ENCODE results near the gene NLRC3.

Gene NLRC3

GRCh38 chr16:3598236-3598635 lies 21.0 kb upstream of the NLRC3 start:
- no peak for DNase-seq (ENCODE audit: low spot score)

GRCh38 chr16:3597676-3598075 lies 20.5 kb upstream of the NLRC3 start:
- no peak for DNase-seq (ENCODE audit: low spot score)

- DNase-seq (ENCODE audit: low spot score): no peak
Measured at GRCh38 chr16:3597226-3597625, 20.0 kb upstream of the NLRC3 start.

- DNase-seq (ENCODE audit: low spot score): no peak
Measured at GRCh38 chr16:3596101-3596861, 19.1 kb upstream of the NLRC3 start.

- DNase-seq (ENCODE audit: low spot score): no peak
Measured at GRCh38 chr16:3595521-3596021, 18.4 kb upstream of the NLRC3 start.

GRCh38 chr16:3595110-3595486 lies 17.9 kb upstream of the NLRC3 start:
- DNase-seq (ENCODE audit: low spot score): no peak

- no peak for DNase-seq (ENCODE audit: low spot score)
Measured at GRCh38 chr16:3594316-3595109, 17.3 kb upstream of the NLRC3 start.

- DNase-seq (ENCODE audit: low spot score): no peak
Measured at GRCh38 chr16:3592559-3592958, 15.4 kb upstream of the NLRC3 start.

- no peak for DNase-seq (ENCODE audit: low spot score)
Measured at GRCh38 chr16:3591991-3592390, 14.8 kb upstream of the NLRC3 start.

- DNase-seq (ENCODE audit: low spot score): no peak
Measured at GRCh38 chr16:3591436-3591803, 14.2 kb upstream of the NLRC3 start.

- DNase-seq (ENCODE audit: low spot score): no peak
Measured at GRCh38 chr16:3590736-3591435, 13.7 kb upstream of the NLRC3 start.

- DNase-seq (ENCODE audit: low spot score): no peak
Measured at GRCh38 chr16:3589991-3590701, 12.9 kb upstream of the NLRC3 start.

GRCh38 chr16:3589441-3589921 lies 12.3 kb upstream of the NLRC3 start:
- DNase-seq (ENCODE audit: low spot score): no peak

- DNase-seq (ENCODE audit: low spot score): no peak
Measured at GRCh38 chr16:3589001-3589400, 11.8 kb upstream of the NLRC3 start.

GRCh38 chr16:3587547-3588110 lies 10.4 kb upstream of the NLRC3 start:
- no peak for DNase-seq (ENCODE audit: low spot score)

GRCh38 chr16:3584412-3584811 lies 7.2 kb upstream of the NLRC3 start:
- no peak for DNase-seq (ENCODE audit: low spot score)

GRCh38 chr16:3583303-3584038 lies 6.3 kb upstream of the NLRC3 start:
- no peak for DNase-seq (ENCODE audit: low spot score)

GRCh38 chr16:3582276-3583165 lies 5.3 kb upstream of the NLRC3 start:
- no peak for DNase-seq (ENCODE audit: low spot score)

- no peak for DNase-seq (ENCODE audit: low spot score)
Measured at GRCh38 chr16:3581392-3581791, 4.2 kb upstream of the NLRC3 start.

GRCh38 chr16:3580686-3581085 lies 3.5 kb upstream of the NLRC3 start:
- DNase-seq (ENCODE audit: low spot score): no peak

Data from putamen (tissue), 1 donor.